Measurements from ENCODE around the gene ZFYVE21.

Gene ZFYVE21

GRCh38 chr14:103715052-103716000 is at the start of gene ZFYVE21, which contains the start of gene XRCC3:
ZFYVE21 (plus strand) TSS chr14:103715810; CDS start chr14:103715842, 32 bp downstream.
XRCC3 (minus strand) TSS chr14:103715451; CDS start chr14:103711087, 4,364 bp downstream.
- peak; percentile 98 to 100 (median 98) for DNase-seq (ENCODE audit: low read depth in 3 of 3, low spot score in 1 of 3)

- DNase-seq (ENCODE audit: low read depth in 3 of 3, low spot score in 1 of 3), result no peak
Measured at GRCh38 chr14:103667671-103668070, 47.9 kb upstream of the ZFYVE21 start.

GRCh38 chr14:103668117-103668516 is 47.5 kb upstream of the ZFYVE21 start:
- no peak for DNase-seq (ENCODE audit: low read depth in 3 of 3, low spot score in 1 of 3)

- no peak for DNase-seq (ENCODE audit: low read depth in 3 of 3, low spot score in 1 of 3)
Measured at GRCh38 chr14:103669370-103669769, 46.2 kb upstream of the ZFYVE21 start.

GRCh38 chr14:103671911-103672310 is 43.7 kb upstream of the ZFYVE21 start:
- DNase-seq (ENCODE audit: low read depth in 3 of 3, low spot score in 1 of 3), result no peak

GRCh38 chr14:103675957-103676356 is 39.7 kb upstream of the ZFYVE21 start:
- no peak for DNase-seq (ENCODE audit: low read depth in 3 of 3, low spot score in 1 of 3)

- DNase-seq (ENCODE audit: low read depth in 3 of 3, low spot score in 1 of 3), result no peak
Measured at GRCh38 chr14:103676881-103677675, 38.5 kb upstream of the ZFYVE21 start.

GRCh38 chr14:103679351-103679750 is 36.3 kb upstream of the ZFYVE21 start:
- peak in 1 of 3 donors; percentile 32 for DNase-seq (ENCODE audit: low read depth in 3 of 3, low spot score in 1 of 3)

GRCh38 chr14:103680491-103681231 is 34.9 kb upstream of the ZFYVE21 start:
- DNase-seq (ENCODE audit: low read depth in 3 of 3, low spot score in 1 of 3), result no peak

- no peak for DNase-seq (ENCODE audit: low read depth in 3 of 3, low spot score in 1 of 3)
Measured at GRCh38 chr14:103683139-103683538, 32.5 kb upstream of the ZFYVE21 start.

- no peak for DNase-seq (ENCODE audit: low read depth in 3 of 3, low spot score in 1 of 3)
Measured at GRCh38 chr14:103684471-103684870, 31.1 kb upstream of the ZFYVE21 start.

- DNase-seq (ENCODE audit: low read depth in 3 of 3, low spot score in 1 of 3), result no peak
Measured at GRCh38 chr14:103684871-103685270, 30.7 kb upstream of the ZFYVE21 start.

GRCh38 chr14:103685276-103686211 is 30.1 kb upstream of the ZFYVE21 start:
- no peak for DNase-seq (ENCODE audit: low read depth in 3 of 3, low spot score in 1 of 3)

GRCh38 chr14:103686831-103687485 is 28.7 kb upstream of the ZFYVE21 start:
- DNase-seq (ENCODE audit: low read depth in 3 of 3, low spot score in 1 of 3), result no peak

GRCh38 chr14:103687712-103688111 is 27.9 kb upstream of the ZFYVE21 start:
- DNase-seq (ENCODE audit: low read depth in 3 of 3, low spot score in 1 of 3), result no peak

- DNase-seq (ENCODE audit: low read depth in 3 of 3, low spot score in 1 of 3), result no peak
Measured at GRCh38 chr14:103688441-103688840, 27.2 kb upstream of the ZFYVE21 start.

GRCh38 chr14:103688906-103689902 is 26.4 kb upstream of the ZFYVE21 start:
- no peak for DNase-seq (ENCODE audit: low read depth in 3 of 3, low spot score in 1 of 3)

GRCh38 chr14:103690332-103690731 is 25.3 kb upstream of the ZFYVE21 start:
- DNase-seq (ENCODE audit: low read depth in 3 of 3, low spot score in 1 of 3), result no peak

All from stimulated activated CD4-positive, alpha-beta T cell treated with anti-CD3 and anti-CD28 coated beads, TNF-alpha, amount 100 ng/mL, for 1 hour (primary cell).